ENCODE measurements around the gene IL1RN.

The IL1RN gene

GRCh38 chr2:113103277-113103676 lies 24.1 kb upstream of the IL1RN start:
- in situ Hi-C loops (cut with HindIII; ENCODE audit: low sequenced_read_pairs), result no loop called here

- in situ Hi-C loops (cut with HindIII; ENCODE audit: low sequenced_read_pairs), result no loop called here
Observed at GRCh38 chr2:113104054-113104611, 23.3 kb upstream of the IL1RN start.

GRCh38 chr2:113105047-113105785 lies 22.2 kb upstream of the IL1RN start:
- in situ Hi-C loops (cut with HindIII; ENCODE audit: low sequenced_read_pairs), result no loop called here

GRCh38 chr2:113111121-113111520 lies 16.3 kb upstream of the IL1RN start:
- in situ Hi-C loops (cut with HindIII; ENCODE audit: low sequenced_read_pairs), result no loop called here

GRCh38 chr2:113111823-113112287 lies 15.5 kb upstream of the IL1RN start:
- in situ Hi-C loops (cut with HindIII; ENCODE audit: low sequenced_read_pairs), result no loop called here

GRCh38 chr2:113112441-113112840 lies 15.0 kb upstream of the IL1RN start:
- in situ Hi-C loops (cut with HindIII; ENCODE audit: low sequenced_read_pairs), result no loop called here

- in situ Hi-C loops (cut with HindIII; ENCODE audit: low sequenced_read_pairs), result no loop called here
Observed at GRCh38 chr2:113112871-113113270, 14.5 kb upstream of the IL1RN start.

- in situ Hi-C loops (cut with HindIII; ENCODE audit: low sequenced_read_pairs), result no loop called here
Observed at GRCh38 chr2:113113807-113114206, 13.6 kb upstream of the IL1RN start.

GRCh38 chr2:113114224-113114945 lies 13.0 kb upstream of the IL1RN start:
- in situ Hi-C loops (cut with HindIII; ENCODE audit: low sequenced_read_pairs), result no loop called here

- in situ Hi-C loops (cut with HindIII; ENCODE audit: low sequenced_read_pairs), result no loop called here
Observed at GRCh38 chr2:113114996-113115395, 12.4 kb upstream of the IL1RN start.

- in situ Hi-C loops (cut with HindIII; ENCODE audit: low sequenced_read_pairs), result no loop called here
Observed at GRCh38 chr2:113116100-113116958, 11.1 kb upstream of the IL1RN start.

GRCh38 chr2:113117541-113118262 lies 9.7 kb upstream of the IL1RN start:
- in situ Hi-C loops (cut with HindIII; ENCODE audit: low sequenced_read_pairs), result no loop called here

- in situ Hi-C loops (cut with HindIII; ENCODE audit: low sequenced_read_pairs), result no loop called here
Observed at GRCh38 chr2:113118263-113118657, 9.1 kb upstream of the IL1RN start.

- in situ Hi-C loops (cut with HindIII; ENCODE audit: low sequenced_read_pairs), result no loop called here
Observed at GRCh38 chr2:113119111-113119510, 8.3 kb upstream of the IL1RN start.

GRCh38 chr2:113120861-113121260 lies 6.5 kb upstream of the IL1RN start:
- in situ Hi-C loops (cut with HindIII; ENCODE audit: low sequenced_read_pairs), result no loop called here

GRCh38 chr2:113122364-113122763 lies 5.0 kb upstream of the IL1RN start:
- in situ Hi-C loops (cut with HindIII; ENCODE audit: low sequenced_read_pairs), result no loop called here

GRCh38 chr2:113123726-113124125 lies 3.7 kb upstream of the IL1RN start:
- in situ Hi-C loops (cut with HindIII; ENCODE audit: low sequenced_read_pairs), result no loop called here

- in situ Hi-C loops (cut with HindIII; ENCODE audit: low sequenced_read_pairs), result no loop called here
Observed at GRCh38 chr2:113124181-113124961, 3.0 kb upstream of the IL1RN start.

- in situ Hi-C loops (cut with HindIII; ENCODE audit: low sequenced_read_pairs), result no loop called here
Observed at GRCh38 chr2:113124984-113125855, 2.2 kb upstream of the IL1RN start.
